HK-2 (cell line): Measurements from ENCODE around the gene SYVN1.

ENCODE experiments used
- DNase-seq: peaks from one replicate; pipeline ENCODE4 v3.0.0-alpha.2; 2018; ENCODE audit not compliant: unreplicated experiment

The SYVN1 gene

DNA sequence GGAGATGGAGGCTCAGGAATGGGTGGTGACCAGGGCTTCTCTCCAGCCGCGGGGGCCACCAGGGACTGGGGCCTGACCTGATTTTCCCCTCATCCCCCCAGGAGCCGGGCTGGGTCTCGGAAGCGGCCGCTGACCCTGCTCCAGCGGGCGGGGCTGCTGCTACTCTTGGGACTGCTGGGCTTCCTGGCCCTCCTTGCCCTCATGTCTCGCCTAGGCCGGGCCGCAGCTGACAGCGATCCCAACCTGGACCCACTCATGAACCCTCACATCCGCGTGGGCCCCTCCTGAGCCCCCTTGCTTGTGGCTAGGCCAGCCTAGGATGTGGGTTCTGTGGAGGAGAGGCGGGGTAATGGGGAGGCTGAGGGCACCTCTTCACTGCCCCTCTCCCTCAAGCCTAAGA is 46.5 kb downstream of the SYVN1 start:
- no peak for DNase-seq

GRCh38 chr11:65087216-65087615 is 47.1 kb downstream of the SYVN1 start:
- no peak for DNase-seq

GRCh38 chr11:65086809-65087208 is 47.5 kb downstream of the SYVN1 start:
- no peak for DNase-seq

DNA sequence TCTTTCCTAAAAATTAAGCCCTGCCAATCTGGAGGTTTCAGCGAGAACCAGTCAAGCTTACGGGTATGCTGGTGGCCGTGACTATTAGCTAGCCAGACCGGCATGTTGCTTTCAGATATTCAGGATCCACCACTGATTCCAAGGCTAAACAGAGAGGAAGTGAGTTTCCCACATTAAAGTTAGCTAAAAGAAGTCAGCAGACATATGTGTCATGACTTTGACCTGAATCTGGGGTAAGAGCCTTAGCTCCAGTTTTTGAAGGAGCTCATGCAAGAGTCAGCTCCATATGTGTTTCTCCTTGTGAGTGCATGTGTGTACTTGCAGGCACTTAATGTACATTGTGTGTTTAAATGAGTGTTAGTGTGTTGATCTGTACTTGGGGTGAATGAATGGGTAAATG is 48.9 kb downstream of the SYVN1 start:
- DNase-seq = no peak

DNA sequence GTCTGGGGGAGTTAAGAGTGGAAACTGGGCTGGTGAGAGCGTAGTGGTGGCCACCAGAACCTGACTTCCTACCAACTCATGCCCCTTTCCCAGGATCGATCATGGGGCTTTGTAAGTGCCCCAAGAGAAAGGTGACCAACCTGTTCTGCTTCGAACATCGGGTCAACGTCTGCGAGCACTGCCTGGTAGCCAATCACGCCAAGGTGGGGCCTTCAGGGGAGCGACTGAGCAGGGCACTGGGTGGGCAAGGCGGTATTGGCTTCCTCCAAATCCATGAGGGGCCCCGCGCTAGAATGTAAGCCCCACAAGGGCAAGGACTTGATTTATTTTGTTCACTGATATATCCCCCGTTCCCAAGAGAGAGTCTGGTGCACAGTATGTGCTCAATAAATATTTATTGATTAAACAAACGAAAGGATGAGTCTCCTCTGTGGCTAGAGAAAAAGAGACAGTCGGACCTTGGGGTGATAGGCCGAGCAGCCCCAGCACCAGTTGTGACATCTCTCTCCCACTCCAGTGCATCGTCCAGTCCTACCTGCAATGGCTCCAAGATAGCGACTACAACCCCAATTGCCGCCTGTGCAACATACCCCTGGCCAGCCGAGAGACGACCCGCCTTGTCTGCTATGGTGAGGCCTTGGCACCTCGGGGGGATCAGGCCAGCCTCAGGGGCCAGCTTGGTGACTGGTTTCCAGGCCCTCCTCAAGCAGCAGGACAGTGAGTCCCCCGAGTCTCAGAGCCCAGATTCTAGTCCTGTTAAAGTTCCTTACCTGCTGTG is 49.5 kb downstream of the SYVN1 start:
- DNase-seq = no peak

DNA sequence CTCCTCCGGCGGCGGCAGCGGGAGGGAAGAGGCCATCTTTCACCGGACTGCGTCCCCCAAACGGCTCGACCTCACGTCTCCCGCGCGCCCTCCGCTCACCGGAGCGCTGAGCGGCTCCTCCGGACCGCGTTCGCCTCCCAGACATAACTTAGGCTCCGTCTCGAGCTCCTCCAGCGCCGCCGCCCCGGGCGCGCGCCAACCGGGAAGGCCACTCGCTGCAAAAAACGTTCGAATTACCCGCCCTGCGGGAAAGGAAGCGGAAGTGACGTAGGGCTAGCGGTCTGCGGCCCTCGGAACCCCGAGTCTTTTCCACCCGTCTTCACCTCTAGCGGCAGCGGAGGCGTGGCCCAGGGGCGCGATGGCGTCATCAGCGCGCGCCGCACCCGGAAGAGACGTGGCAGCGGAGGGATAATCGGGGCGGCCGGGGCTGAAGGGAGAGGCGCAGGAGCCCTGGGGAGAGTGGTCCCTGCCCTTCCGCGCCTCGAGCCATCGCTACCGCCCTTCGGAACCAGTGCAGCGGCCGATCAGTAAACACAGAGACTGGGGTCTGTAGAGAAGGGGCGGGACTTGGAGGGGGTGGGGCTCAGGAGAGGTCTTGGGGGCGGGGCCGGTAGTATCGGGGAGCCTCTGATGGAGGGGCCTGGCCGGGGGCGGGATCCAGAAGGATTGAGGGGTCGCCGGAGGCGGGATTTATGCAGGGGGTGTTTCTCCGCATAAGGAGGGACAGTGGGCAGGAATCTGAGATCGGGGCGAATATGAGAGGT is 50.3 kb downstream of the SYVN1 start, which contains the start of the genes CDCA5 and ZFPL1:
Gene CDCA5, minus strand, starts transcription at position 207 of the 764 bp plus-strand sequence. Its CDS starts 62 bp downstream, at position 145.
Gene ZFPL1, plus strand, starts transcription at position 389 of the 764 bp plus-strand sequence. CDS start 477 bp downstream, outside the sequence.
- DNase-seq = peak; percentile 88

- no peak for DNase-seq
Measured at GRCh38 chr11:65083134-65083833, 51.0 kb downstream of the SYVN1 start.

GRCh38 chr11:65078786-65079342 is 55.5 kb downstream of the SYVN1 start:
- DNase-seq = no peak

DNA sequence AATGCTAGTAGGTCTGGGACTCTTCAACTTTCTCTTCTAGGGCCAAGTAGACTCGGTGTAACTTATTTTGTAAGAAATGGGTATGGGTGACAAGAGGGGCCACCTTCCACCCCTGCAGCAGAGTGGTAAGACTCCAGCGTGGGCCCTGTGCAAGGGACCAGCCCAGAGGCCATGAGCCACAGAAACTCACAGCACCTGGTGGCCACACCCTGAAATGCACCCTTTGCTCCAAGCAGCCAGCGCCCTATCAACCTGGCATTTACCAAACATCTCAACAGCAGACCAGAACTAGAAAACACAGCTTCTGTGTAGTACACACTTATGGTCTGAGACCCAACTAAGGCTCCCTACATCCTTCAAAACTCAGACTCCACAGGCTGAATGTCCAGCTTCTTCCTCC is 56.2 kb downstream of the SYVN1 start:
- peak; percentile 20 for DNase-seq

DNA sequence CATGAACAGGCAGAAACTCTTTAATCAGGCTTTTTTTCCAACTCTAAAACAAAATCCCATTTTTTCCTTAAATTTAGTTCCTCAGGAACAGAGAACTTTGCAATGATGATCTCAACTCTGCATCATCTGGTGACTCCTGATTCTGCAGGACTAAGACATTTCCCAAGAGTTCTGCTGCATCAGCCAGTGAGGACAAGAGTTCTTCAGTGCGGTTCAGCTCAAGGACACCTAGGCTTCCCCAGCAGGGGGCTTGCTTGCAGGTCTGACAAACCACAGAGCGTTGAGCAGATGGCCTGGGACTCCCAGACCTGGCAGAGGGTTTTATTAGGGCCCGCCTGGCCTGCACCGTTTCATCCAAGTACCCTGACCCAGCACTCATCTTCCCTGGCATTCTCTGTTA is 56.9 kb downstream of the SYVN1 start:
- DNase-seq = no peak
